K562 (cell line): ENCODE results near the gene C1QTNF12. TPM values are rescaled to one million over a fixed set of nuclear protein-coding genes. Genes with fewer than 3 reads are reported as not detected.

ENCODE experiments used
- ATAC-seq: fragments of 200-7000 bp; cut with Tn5 transposase; 3 replicates; pipeline ENCODE4 v1.9.1; 2020; ENCODE audit warnings: moderate library complexity
- BruUV-seq: library from RNA; stranded (reverse); fragments of 400-500 nt; replicated peaks from 2 replicates; lab custom pipeline; 2021; lab: Mats Ljungman, UMichigan
- CTCF ChIA-PET: fragments of 300-600 bp; formaldehyde crosslinking; extraction: SDS; loops from one replicate; lab custom pipeline; 2021; ENCODE audit warnings: low intra/inter-chr PET ratio; lab: Yijun Ruan, JAX
- POLR2A ChIA-PET: fragments of 300-600, 350-650 bp; sonication (Branson Sonifier 250); formaldehyde crosslinking; extraction: SDS; loops from one replicate; lab custom pipeline; 2021; ENCODE audit warnings: antibody characterized with exemption, inconsistent platforms; lab: Yijun Ruan, JAX
- DNase-seq, 4 experiments: peaks; one replicate each; pipeline versions ENCODE4 v3.0.0 to v3.0.0-alpha.2; 2011 to 2018; ENCODE audit warnings: low spot score in 3 of 4, mixed read lengths in 3 of 4; ENCODE audit errors: extremely low read depth in 1 of 4
- FAIRE-seq: peaks from 2 replicates; lab custom pipeline; 2011; peaks lifted over from hg19 to GRCh38; lab: Jason Lieb, UNC
- H2AFZ ChIP-seq: 2 replicates; pipeline ENCODE4 v1.6.0; 2011; ENCODE audit warnings: low read depth, low read length, control low read depth, inconsistent platforms
- H3K27ac ChIP-seq: fragments of 200-600 bp; 3 replicates; pipeline ENCODE4 v1.8.0; 2011; ENCODE audit warnings: low read depth, mild to moderate bottlenecking, control low read depth, inconsistent platforms, low read length, moderate library complexity, mixed read lengths; ENCODE audit errors: extremely low read depth
- H3K27me3 ChIP-seq, 2 experiments: fragments of 300-600 bp in 1 of 2; 2 replicates in 1 of 2; 3 replicates in 1 of 2; pipeline versions ENCODE4 v1.6.0 to v1.8.0; 2011; ENCODE audit warnings: inconsistent platforms in 2 of 2, low read length in 2 of 2, mild to moderate bottlenecking in 1 of 2, mixed read lengths in 1 of 2, moderate library complexity in 1 of 2; ENCODE audit not compliant: control insufficient read depth in 2 of 2, insufficient read depth in 2 of 2
- H3K36me3 ChIP-seq: fragments of 300-600 bp; 3 replicates; pipeline ENCODE4 v1.8.0; 2011; ENCODE audit warnings: mild to moderate bottlenecking, low read length, inconsistent platforms; ENCODE audit not compliant: control insufficient read depth, insufficient read depth
- H3K4me1 ChIP-seq, 2 experiments: fragments of 200-600 bp in 1 of 2; replicated peaks in 1 of 2; 2 replicates in 1 of 2; 3 replicates in 1 of 2; pipeline versions ENCODE4 v1.5.1 to v1.8.0; 2011; ENCODE audit warnings: inconsistent platforms in 2 of 2, low read length in 2 of 2, mild to moderate bottlenecking in 1 of 2, mixed read lengths in 1 of 2, moderate library complexity in 1 of 2; ENCODE audit not compliant: control insufficient read depth in 2 of 2, insufficient read depth in 2 of 2
- H3K4me2 ChIP-seq: 2 replicates; pipeline ENCODE4 v1.6.1; 2011; ENCODE audit warnings: low read length, control low read depth, inconsistent platforms, mixed read lengths; ENCODE audit not compliant: insufficient read depth
- H3K4me3 ChIP-seq: fragments of 200-600 bp; sonication (generic), shearing (Covaris generic); 2 replicates; pipeline ENCODE4 v1.5.1; 2016; ENCODE audit warnings: control low read depth, inconsistent platforms
- H3K79me2 ChIP-seq: fragments of 200-600 bp; 3 replicates; pipeline ENCODE4 v1.8.0; 2011; ENCODE audit warnings: low read length, inconsistent platforms; ENCODE audit not compliant: control insufficient read depth, insufficient read depth
- H3K9ac ChIP-seq, 2 experiments: 2 replicates each; pipeline versions ENCODE4 v1.6.0 to v1.6.1; 2011; ENCODE audit warnings: low read depth in 2 of 2, low read length in 2 of 2, control low read depth in 1 of 2, inconsistent platforms in 1 of 2, mild to moderate bottlenecking in 1 of 2, mixed read lengths in 1 of 2; ENCODE audit not compliant: insufficient read depth in 1 of 2
- H3K9me1 ChIP-seq: one replicate; pipeline ENCODE4 v1.6.0; 2011; ENCODE audit warnings: inconsistent platforms, mild to moderate bottlenecking, low read length, moderate library complexity; ENCODE audit not compliant: control insufficient read depth, insufficient read depth
- H3K9me3 ChIP-seq: replicated peaks from 2 replicates; pipeline ENCODE4 v1.5.1; 2011; ENCODE audit warnings: low read depth, low read length, inconsistent platforms; ENCODE audit not compliant: control insufficient read depth, insufficient read depth
- H4K20me1 ChIP-seq: replicated peaks from 2 replicates; pipeline ENCODE4 v1.6.1; 2011; ENCODE audit warnings: low read length, inconsistent platforms, mixed read lengths; ENCODE audit not compliant: control insufficient read depth, insufficient read depth
- ELF2 ChIP-seq: fragments of 250-450 bp; sonication (Bioruptor Pico); IDR thresholded peaks from 2 replicates; pipeline ENCODE4 v1.5.0; 2021; ENCODE audit warnings: mild to moderate bottlenecking
- ETV6 ChIP-seq, 3 experiments: fragments of 150-350 bp in 1 of 3; sonication (generic) in 1 of 3; formaldehyde crosslinking in 1 of 3; IDR thresholded peaks; 2 replicates each; pipeline versions ENCODE4 v1.6.1 to v1.8.0; 2014 to 2022; ENCODE audit warnings: borderline replicate concordance in 2 of 3, low read depth in 2 of 3, antibody characterized with exemption in 1 of 3, low read length in 1 of 3, mild to moderate bottlenecking in 1 of 3, missing genetic modification reagents in 1 of 3
- FOXK2 ChIP-seq, 2 experiments: fragments of 450-650 bp; IDR thresholded peaks in 1 of 2; conservative IDR thresholded peaks in 1 of 2; 2 replicates each; pipeline ENCODE4 v1.6.1; 2016; ENCODE audit warnings: low read depth in 2 of 2, mild to moderate bottlenecking in 1 of 2
- GMEB1 ChIP-seq: fragments of 250-450 bp; sonication (Bioruptor Pico); IDR thresholded peaks from 2 replicates; pipeline ENCODE4 v1.4.0; 2020; ENCODE audit warnings: mild to moderate bottlenecking
- LCOR ChIP-seq: sonication (generic); formaldehyde crosslinking; IDR thresholded peaks from 2 replicates; pipeline ENCODE4 v1.8.0; 2022; ENCODE audit warnings: mild to moderate bottlenecking, missing genetic modification reagents
- MXI1 ChIP-seq: IDR thresholded peaks from 2 replicates; pipeline ENCODE4 v1.6.1; 2011; ENCODE audit warnings: low read depth, mild to moderate bottlenecking, improper control_type of control experiment, low read length
- RB1 ChIP-seq: fragments of 450-650 bp; IDR thresholded peaks from 2 replicates; pipeline ENCODE4 v1.6.1; 2017; ENCODE audit warnings: low read depth, mild to moderate bottlenecking
- ZNF316 ChIP-seq: fragments of 450-650 bp; IDR thresholded peaks from 2 replicates; pipeline ENCODE4 v1.6.1; 2016
- ZNF57 ChIP-seq: fragments of 450-650 bp; formaldehyde crosslinking; IDR thresholded peaks from 2 replicates; pipeline ENCODE4 v1.4.0; 2020; ENCODE audit warnings: mild to moderate bottlenecking, moderate library complexity
- ZNF592 ChIP-seq: fragments of 450-650 bp; IDR thresholded peaks from 2 replicates; pipeline ENCODE4 v1.6.1; 2017; ENCODE audit warnings: antibody characterized with exemption, mild to moderate bottlenecking
- ZNF717 ChIP-seq: fragments of 250-450 bp; sonication (Bioruptor Pico); IDR thresholded peaks from 2 replicates; pipeline ENCODE4 v1.5.0; 2021
- WGBS: fragments of 100-300 bp; shearing (Covaris generic); methylation state at CpG from one replicate; pipeline ENCODE4 v1.1.6; 2016; ENCODE audit warnings: low coverage, mixed read lengths; ENCODE audit not compliant: insufficient coverage; ENCODE audit errors: missing lambda C conversion rate; 5-methylcytosine and 5-hydroxymethylcytosine counted together
- in situ Hi-C: fragments of 300-500 bp; cut with MboI; formaldehyde crosslinking; loops from 4 replicates; pipeline ENCODE4 v1.15.0; 2018; ENCODE audit warnings: inconsistent platforms, mixed read lengths
- intact Hi-C: fragments of 100-400 bp; cut with micrococcal nuclease; formaldehyde crosslinking; loops from 2 replicates; pipeline ENCODE4 v1.14.2; 2022
- polyA plus RNA-seq, 8 experiments: library from polyadenylated mRNA; depleted of rRNA in 4 of 8; stranded (reverse) in 5 of 8; unstranded in 3 of 8; fragments of >200 nt; fragmentation: Nextera tagmentation in 2 of 8; fragmentation: Illumina TruSeq in 1 of 8; extraction: Ambion mirVana in 2 of 8; extraction: Trizol in 1 of 8; gene quantifications; 2 replicates each; pipeline versions ENCODE4 v1.2.1 to v1.2.3, GENCODE V29; 2011 to 2014; ENCODE audit warnings: inconsistent platforms in 1 of 8, missing spikeins in 1 of 8
- total RNA-seq, 7 experiments: library from RNA; depleted of rRNA in 6 of 7; stranded (reverse); fragments of >200 nt in 6 of 7; fragmentation: Illumina TruSeq in 2 of 7; extraction: Trizol in 2 of 7; gene quantifications; 2 replicates each; pipeline versions ENCODE4 v1.2.1 to v1.2.3, GENCODE V29; 2011 to 2021; ENCODE audit warnings: low replicate concordance in 1 of 7

C1QTNF12 gene
- total and polyA plus RNA-seq, 9 of the 15 experiments (the other 6 are each of a cell fraction or from before 2014, with no cell fraction given), result 0.11 to 4.3 (median 0.93) TPM; not detected in 3

- no peak for FAIRE-seq
- ChIA-PET CTCF (no interaction called here), POLR2A (interaction anchor here (0.6 kb wide), 1 partner anchor 19 kb away, joined by 3 read pairs; no protein-coding TSS in a partner anchor)
- no peak for DNase-seq
- Histone ChIP-seq H3K4me1 (peaks cover 13 to 92% of the 10 kb centered on the region in 2 experiments; a peak in 4 of 5 replicates), H2AFZ (no peak overlapping the region), H3K27ac (no peak overlapping the region), H3K9me3 (no peaks in the 10 kb centered on the region), H3K27me3 (no peaks in the 10 kb centered on the region), H4K20me1 (no peaks in the 10 kb centered on the region; the same call in 1 of the 2 replicates), H3K9me1 (no peaks in the 10 kb centered on the region), H3K9ac (0 out of 4 replicates have a peak overlapping the region, but pooled peaks of 1 of the 2 experiments have one; percentile 9), H3K4me2 (no peak overlapping the region), H3K36me3 (peaks cover 13% of the 10 kb centered on the region; the same call in 2 of the 3 replicates), H3K79me2 (no peaks in the 10 kb centered on the region), H3K4me3 (no peak overlapping the region)
- no TSS peak for BruUV-seq
- in situ Hi-C loops, result no loop called here
- intact Hi-C loops, result no loop called here
- 46% methylated on average over 22 of the region's 28 CpGs for WGBS
- TF ChIP-seq ZNF717 (no peak), LCOR (no peak), ZNF316 (no peak), GMEB1 (CRISPR knock-in tag) (no peak), ZNF592 (no peak), FOXK2 (conservative IDR thresholded peaks at IDR 0.05 in 1 of 2, IDR thresholded peaks at IDR 0.05 in 1 of 2; ENCODE audit: low read depth in 2 of 2) (no peak), ELF2 (no peak), ETV6 (IDR thresholded peaks at IDR 0.05; ENCODE audit: borderline replicate concordance in 1 of 2, low read depth in 2 of 2, low read length in 1 of 2) (no peak), ETV6 (CRISPR knock-in tag; IDR thresholded peaks at IDR 0.05; ENCODE audit: borderline replicate concordance) (no peak), MXI1 (no peak), ZNF57 (no peak), RB1 (no peak)
- ATAC-seq, result no peak
Measured at GRCh38 chr1:1211541-1212441, 34.7 kb downstream of the C1QTNF12 start.
